NCI-H524 treated with DMSO at 0.1 percent for 48 hours (cell line): ENCODE data around the gene SLX4IP.
A peak's percentile ranks its signal among the peaks of the same experiment; 100 is the strongest.

Experiments used
- DNase-seq: peaks from one replicate; lab custom pipeline; 2025; lab: John Stamatoyannopoulos, UW

Gene SLX4IP

DNA sequence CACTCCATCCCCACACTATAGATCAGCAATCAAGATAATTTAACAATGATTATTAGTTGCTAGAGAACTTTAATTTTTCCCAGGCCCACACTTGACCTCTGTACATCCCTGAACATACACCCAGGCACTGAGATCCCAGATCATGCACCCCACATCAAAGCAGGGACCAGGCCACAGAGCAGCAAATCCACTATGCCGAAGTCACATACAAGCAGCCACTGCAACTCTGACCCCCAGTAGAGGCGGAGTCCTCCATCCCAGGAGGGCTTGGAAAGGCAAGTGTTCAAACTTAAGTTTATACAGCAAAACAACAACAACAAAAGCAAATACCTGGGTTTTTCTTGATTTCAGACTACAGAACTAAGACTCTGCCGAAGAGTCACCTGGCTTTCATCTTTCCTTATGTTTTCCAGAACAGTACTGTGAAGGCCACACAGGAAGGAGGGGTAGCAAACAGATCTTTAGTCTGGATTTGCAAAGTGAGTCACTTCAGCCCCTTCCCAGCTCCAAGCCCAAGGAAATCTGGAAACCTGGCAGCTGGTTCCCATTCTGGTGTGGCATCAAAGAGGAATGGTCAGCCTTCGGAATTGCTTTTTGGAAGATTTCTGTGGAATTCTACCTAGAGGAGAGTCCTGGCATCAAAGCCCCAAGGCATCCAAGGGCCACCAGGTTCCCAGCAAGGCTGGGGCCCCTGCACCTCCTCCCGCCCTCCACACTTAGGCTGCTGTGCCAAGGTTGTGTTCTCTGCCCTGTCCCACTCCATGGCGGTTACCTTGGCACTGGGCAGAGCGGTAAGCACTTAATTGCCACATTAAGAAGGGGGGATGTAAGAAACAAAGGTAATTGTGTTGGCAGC is 231.3 kb downstream of the SLX4IP start:
- DNase-seq: no peak

DNA sequence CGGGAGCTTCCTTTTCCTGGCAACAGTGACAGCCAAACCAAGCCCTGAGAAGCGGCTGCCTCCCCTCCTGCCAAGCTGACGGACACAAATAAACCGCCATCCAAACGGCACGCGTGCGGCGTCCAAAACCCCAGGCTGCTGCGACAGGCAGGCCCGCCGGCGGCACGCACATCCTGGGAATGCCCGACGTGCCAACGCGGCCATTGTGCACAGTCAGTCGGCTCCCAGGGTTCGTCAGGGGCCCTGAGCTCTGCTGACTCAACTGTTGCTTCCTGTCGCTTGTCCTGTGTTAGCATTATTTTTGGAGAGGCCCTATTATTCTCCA is 231.9 kb downstream of the SLX4IP start:
- no peak for DNase-seq

DNA sequence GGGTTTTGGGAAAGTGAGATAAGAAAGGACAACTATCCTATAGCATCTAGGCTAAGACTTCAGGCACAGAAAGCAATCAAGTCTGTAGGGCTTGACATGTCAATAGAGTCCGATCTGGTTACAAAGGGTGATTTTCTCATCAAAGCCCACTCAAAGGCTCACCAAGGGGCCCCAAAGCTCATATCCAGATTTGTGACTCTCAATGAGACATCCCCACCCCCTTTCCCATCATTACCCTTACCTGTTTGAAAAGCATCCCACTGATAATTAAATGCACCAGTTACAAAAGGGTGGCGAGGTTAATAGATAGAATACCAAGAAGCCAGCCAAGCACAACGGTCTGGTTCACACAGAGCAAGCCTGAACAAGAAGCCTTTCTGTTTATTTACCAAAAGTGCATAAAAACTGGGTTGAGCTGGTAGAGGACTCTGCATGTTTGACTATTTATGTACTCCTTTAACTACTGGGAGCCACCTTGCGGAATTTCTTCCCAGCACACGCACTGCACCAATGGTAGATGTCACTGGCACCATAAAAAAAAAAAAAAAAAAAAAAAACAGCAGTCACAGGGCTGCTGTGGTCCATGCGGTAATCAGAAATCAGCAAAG is 232.6 kb downstream of the SLX4IP start:
- no peak for DNase-seq

DNA sequence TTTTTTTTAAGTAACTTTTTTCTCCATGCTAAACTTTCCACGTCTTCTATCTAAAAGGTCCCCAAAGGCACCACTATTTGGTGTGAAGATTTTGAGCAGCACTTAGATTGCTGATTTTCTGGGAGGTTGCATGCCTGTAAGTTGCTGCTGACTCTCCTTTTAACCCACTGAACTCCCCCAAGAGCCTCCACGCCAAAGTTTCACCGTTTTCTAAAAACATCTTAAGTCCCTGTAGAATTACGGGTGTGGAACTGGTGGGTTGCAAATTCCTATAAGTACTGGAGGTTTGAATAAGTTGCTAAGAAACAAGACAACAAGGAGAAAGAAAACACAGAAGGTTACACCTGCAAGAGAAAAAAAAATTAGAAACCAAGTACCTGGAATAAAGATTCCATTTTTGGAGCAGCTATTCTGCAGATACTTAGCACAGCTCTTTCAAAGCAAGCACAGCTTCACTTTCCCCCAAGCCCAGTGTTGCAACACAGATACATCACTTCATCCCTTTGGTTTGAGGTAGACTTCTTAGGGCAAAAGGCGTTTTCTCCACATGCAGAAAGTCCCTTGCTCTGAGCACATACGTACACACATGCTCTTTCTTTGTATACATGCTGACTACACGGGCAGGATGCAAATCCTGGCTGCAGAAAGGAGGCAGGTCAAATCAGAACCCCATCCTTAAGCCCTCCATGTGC is 233.7 kb downstream of the SLX4IP start:
- DNase-seq: no peak

DNA sequence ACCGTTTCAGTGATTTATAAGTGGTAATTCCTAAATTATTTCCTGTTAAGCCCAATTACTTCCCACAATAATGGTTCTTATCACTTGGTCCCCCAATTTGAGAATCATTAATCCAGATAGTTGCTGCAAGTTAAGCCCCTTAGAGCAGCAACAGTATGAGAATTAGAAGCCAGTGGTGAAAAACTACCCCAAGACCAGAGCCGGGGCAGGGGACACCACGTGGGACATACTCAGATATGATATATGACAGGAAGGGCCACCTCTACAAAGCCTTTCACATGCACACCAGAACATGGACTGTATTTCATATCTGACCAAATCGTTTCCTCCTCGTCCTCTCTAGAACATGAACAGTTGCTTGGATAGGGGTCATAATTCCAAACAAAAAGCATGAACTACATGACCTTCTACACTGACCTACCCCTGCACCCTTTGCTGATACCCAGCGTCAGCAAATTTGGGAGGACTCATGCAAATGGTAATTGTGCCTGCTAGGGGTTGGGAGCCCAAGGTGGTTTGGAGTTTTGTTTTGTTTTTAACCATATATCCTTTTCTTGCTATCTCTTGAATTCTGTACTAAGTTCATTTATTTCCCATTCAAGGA is 234.8 kb downstream of the SLX4IP start:
- no peak for DNase-seq

DNA sequence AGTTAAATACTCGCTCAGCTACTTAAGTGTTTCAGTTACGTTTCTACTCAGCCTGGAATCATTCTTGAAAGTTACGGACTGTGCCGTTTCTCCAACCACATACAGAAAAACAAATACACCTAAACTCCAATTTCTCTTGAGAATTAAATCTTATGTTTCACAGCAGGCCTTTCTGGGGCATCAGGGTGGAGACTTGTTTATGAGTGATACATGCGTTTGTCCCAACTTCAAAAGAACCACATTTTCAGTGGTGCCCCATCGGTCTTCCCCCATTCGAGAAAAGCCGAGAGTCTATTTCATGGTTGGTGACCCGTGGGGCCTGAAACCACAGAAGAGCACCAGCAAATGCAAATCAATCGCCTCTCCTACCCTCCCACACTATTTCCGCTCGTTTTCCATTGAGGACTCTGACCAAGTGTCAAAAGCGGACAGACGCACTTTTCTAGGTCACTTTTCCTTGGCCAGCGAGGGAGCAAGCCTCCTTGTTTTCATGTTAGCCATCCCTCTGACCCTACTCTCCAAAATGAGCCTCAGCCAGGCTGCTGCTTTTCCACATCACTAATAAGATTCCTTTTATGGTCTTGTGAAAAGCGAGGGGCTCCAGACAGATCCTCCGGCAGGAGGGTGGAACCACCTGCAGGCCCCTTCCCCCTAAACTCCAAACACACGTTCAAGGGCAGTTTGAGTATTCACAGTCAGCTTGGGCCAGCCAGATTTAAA is 235.6 kb downstream of the SLX4IP start:
- no peak for DNase-seq

DNA sequence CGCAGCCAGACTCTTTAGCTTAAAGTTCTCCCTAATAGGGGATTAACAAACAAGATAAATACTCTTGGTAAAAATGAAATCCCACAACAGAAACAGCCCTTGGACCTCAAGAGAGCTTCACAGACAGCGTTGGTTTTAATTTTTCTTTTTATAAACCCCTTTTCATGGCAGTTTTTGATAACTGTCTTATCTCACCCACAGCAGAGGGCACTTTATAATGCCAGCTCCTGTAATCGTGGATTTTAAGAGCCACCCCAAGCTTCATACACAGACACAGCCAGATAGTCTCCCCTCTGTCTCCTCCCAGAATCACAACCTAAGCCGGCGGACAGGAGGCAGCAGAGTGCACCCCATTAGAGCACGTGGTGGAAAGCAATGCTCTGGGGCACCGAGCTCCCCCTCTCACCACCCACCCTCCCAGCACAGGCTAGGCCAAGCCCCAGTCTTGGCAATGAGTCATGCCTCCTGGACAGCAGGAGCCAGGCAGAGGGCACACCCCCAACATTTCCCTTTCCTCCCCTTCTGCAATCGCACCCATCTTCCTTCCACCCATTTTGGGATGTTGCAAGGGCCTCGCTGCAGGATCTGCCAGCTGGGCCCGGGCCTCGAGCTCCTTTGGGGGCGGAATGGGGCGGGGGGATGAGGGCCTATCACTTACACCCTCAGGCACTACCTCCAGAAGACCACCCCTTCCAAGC is 236.3 kb downstream of the SLX4IP start:
- no peak for DNase-seq

DNA sequence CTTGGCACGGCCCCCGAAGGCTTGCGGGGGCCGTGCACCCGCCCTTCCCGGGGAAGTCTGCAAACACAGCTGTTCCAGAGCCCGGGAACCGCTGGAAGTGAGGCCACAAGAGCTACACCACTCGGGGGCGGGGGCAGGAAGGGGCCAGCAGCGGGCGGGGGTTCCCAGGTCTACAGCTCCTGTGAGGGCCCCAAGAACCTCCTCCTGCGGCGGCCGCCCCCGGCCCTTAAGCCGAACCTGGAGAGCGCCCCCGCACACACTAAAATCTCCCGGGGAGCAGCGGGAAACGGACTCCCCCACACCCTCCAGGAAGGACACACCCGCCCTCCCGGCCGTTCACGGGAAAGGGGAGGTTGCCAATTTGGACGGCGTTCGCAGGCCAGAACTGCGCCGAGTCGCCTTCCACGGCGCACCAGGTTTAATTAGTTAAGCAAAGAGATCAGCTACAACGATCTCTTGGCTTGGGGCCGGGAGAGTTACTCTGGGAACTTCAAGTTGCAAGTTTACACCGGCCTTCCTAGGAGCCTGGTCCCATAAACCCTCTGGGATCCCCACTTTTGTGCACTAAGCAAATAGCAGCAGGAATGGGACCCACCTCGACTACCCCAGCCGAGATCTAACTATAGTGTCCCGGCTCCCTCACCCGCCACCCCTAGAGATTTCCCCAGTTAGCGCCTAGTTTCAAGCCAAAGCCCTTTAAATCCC is 237.0 kb downstream of the SLX4IP start:
- no peak for DNase-seq

DNA sequence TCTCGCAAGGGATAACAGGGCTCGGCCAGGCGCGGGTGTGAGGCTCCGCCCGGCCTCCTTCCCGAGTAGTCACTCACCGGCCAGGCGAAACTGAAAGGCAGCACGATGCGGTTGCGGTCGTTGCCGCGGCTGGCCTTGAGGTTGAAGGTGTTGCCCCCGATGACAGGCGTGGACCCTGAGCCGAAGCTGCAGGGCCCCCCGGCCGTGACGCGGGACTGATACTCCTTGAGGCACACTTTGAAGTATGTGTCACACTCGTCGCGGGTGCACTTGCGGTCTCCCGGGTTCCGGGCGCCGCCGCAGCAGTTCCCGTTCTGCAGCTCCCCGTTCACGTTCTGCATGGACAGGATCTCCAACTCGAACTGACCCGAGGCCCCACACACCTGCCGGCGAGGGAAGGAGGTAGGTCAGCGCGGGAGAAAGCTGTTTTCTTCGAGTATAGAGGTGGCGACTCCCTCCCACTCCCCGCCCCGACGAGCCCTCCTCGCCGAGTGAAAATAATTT is 237.6 kb downstream of the SLX4IP start:
- DNase-seq: no peak

DNA sequence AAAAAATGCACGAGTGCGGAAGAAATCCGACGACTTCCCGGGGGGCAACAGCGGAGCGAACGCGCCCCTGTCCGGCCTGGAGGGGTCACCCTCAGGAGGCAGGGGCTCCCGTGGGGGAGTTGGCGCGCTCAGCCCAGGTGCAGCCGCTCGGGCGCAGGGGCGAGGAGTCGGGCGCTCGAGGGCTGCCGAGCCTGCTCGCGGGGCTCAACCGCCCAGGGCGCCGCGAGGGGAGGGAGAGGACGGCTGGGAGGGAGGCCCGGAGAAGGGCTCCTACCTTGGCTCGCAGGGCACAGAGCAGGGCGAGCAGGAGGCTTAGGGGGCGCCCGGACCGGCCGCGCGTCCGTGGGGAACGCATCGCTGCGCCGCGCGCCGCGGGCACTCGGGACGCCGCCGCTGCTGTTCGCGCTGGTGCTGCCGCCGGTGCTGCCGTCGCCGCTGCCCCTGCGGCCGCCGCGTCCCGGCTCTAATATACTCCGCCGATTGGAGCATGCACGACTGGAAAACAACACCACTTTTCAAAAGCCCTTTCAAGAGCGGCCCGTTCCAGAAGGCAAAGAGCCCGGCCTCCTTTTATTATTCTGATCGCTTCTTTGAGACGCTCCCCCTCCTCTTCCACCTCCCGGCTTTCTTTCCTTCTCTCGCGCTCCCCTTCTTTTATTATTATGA is 238.2 kb downstream of the SLX4IP start:
- no peak for DNase-seq

DNA sequence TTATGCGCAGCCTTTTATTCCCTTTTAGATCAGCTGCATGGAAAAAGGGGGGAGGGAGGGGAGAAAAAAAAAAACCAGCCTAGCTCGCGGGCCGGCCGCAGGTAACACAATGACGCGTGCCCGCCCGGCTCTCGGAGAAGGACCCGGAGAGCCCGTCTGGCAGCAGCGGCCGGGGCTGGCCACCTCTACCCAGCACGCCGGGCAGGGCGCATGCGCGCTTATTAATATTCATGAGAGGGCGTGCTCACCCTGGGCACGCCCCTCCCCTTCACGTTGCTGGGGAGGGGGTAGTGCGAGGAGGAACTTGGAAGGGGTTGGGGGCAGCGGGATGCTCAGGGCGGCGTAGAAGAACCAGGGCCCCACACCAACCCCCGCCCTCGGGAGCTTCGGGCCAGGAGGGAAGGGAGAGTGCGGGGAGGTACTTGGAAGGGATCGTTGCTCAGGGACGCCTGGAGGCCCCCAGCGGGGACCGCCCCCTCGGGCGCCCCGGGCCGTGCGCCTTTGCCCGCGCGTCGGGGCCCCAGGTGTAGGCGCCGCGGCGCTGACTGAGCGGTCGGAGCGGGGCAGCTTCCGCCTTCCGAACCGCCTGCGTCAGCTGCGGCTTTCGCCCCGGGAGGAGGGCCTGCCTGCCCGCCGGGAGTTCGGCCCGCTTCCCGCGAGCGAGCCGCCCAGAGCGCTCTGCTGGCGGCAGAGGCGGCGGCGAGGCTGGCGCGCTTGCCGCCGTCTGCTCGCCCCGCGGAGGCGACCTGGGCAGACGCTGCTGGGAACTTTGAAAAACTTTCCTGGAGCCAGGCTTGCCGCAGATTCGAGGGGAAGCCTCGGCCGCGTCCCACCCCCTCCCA is 239.0 kb downstream of the SLX4IP start, which contains the start of gene JAG1:
Gene JAG1, minus strand, starts transcription at position 158 of the 842 bp plus-strand sequence. CDS start 469 bp downstream, outside the sequence.
- peak; percentile 47 for DNase-seq

DNA sequence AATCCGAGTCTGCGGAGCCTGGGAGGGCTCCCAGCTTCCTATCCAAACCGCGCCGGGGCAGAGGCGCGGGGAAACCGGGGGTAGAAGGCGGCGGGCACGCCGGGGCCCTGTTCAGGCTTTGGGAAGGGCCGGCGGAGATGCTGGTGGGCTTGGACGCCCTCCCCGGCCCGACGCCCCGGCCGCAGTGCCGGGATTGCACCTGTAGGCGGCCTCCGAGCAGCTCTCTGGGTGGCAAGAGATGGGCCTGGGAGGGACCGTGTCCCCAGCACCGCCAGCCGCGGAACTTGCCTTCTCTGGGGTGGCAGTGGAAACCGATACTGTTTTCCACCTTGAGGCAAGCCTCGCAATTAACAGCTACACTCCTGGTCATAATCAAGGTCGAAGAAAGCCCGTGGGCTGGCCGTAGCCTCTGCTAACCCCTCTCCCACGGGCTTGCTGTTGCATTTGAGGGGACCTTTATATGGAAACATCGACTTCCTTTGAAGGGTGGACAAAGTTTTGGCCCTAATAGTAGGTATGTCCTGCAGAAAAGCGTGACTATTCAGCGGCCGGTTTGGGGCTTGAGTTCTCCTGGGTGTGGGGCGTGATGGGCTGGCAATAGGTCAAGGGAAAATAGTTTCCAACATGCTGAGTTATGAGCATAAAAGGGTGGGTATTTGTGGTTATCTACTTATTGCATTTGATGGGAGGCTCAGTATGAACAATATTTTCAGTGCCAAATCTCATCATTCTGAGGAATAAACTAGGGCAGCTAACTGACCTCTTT is 239.8 kb downstream of the SLX4IP start:
- DNase-seq: peak; percentile 29

DNA sequence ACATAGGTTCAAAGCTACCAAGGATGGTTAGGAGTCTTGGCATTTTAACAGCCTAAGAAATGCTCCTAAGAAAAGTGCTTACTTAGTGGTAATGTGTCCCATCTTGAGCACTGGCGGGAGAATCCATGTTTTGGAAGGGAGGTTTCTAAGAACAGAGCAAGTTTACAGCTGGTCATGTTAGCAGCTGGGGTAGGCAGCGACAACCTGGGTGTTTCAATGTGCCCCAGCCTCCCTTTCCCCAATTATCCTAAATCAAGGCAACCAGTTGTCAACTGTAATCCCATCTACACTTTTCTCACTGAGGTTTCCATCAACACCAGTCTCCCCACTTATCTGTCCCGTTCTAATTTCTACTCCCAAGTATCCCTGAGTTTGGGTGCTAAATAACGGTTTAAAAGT is 240.3 kb downstream of the SLX4IP start:
- DNase-seq: no peak

DNA sequence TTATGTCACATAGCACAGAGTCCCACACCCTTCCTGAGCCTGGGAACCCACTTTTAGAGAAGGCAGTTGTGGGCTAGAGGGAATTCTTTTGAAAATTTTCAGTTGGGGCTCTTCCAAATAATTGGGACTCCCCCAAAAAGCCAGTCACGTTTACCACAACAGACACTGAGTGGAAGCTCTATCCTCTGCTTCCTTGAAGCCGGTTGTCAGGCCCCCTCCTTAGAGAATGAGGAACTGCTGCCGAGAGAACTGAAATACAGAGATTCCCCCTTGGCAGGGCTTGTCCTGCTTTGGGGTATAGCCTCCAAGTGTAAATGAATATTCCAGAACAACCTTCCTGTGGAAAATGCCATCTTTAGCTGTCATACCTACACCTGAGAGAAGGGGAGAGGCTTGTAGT is 241.4 kb downstream of the SLX4IP start:
- no peak for DNase-seq
